HL-60 (cell line): ENCODE measurements around the gene WDR7.

ENCODE experiments used
- DNase-seq, 2 experiments: peaks; one replicate each; pipeline ENCODE4 v3.0.0-alpha.2; 2010 to 2020; ENCODE audit warnings: low read depth in 1 of 2, low spot score in 1 of 2
- H3K27ac ChIP-seq: fragments of 250-450 bp; sonication (Bioruptor Pico); replicated peaks from 2 replicates; pipeline ENCODE4 v1.5.1; 2020; ENCODE audit warnings: mild to moderate bottlenecking, moderate library complexity
- H3K27me3 ChIP-seq: fragments of 250-450 bp; sonication (Bioruptor Pico); 2 replicates; pipeline ENCODE4 v1.5.1; 2021; ENCODE audit warnings: mild to moderate bottlenecking, moderate library complexity; ENCODE audit not compliant: insufficient read depth, poor library complexity, severe bottlenecking
- H3K4me3 ChIP-seq: replicated peaks from 2 replicates; pipeline ENCODE4 v1.5.1; 2011; ENCODE audit warnings: mild to moderate bottlenecking, control low read depth, low read length; ENCODE audit not compliant: insufficient read depth
- CTCF ChIP-seq: IDR thresholded peaks from one replicate; pipeline ENCODE4 v1.5.1; 2011; ENCODE audit warnings: low read length, control low read depth, inconsistent platforms; ENCODE audit not compliant: insufficient read depth
- GABPA ChIP-seq: IDR thresholded peaks from 2 replicates; pipeline ENCODE4 v1.6.1; 2012; ENCODE audit warnings: low read depth
- POLR2AphosphoS5 ChIP-seq: IDR thresholded peaks from 2 replicates; pipeline ENCODE4 v1.6.1; 2012; ENCODE audit warnings: low read depth
- REST ChIP-seq: IDR thresholded peaks from 2 replicates; pipeline ENCODE4 v1.6.1; 2012; ENCODE audit warnings: low read depth; ENCODE audit not compliant: insufficient replicate concordance
- SPI1 ChIP-seq: IDR thresholded peaks from 2 replicates; pipeline ENCODE4 v1.6.1; 2012; ENCODE audit warnings: low read depth, mild to moderate bottlenecking, borderline replicate concordance

Gene WDR7

GRCh38 chr18:57057890-57058289 is 406.7 kb downstream of the WDR7 start:
- TF ChIP-seq REST (no peak), GABPA (no peak), POLR2AphosphoS5 (no peak), SPI1 (no peak), CTCF (no peak)
- no peak for DNase-seq
- H3K27me3 ChIP-seq, result no peaks in the 10 kb centered on the region
- no peak overlapping the region for H3K4me3 ChIP-seq
- no peak overlapping the region for H3K27ac ChIP-seq

GRCh38 chr18:57058734-57059133 is 407.6 kb downstream of the WDR7 start:
- Histone ChIP-seq H3K27me3 (peaks cover 2% of the 10 kb centered on the region), H3K4me3 (no peak overlapping the region), H3K27ac (no peak overlapping the region)
- DNase-seq, result no peak
- no peak for TF ChIP-seq POLR2AphosphoS5
- TF ChIP-seq CTCF, result no peak
- TF ChIP-seq REST, result no peak
- no peak for TF ChIP-seq GABPA
- no peak for TF ChIP-seq SPI1

- Histone ChIP-seq H3K27ac (no peak overlapping the region), H3K4me3 (no peak overlapping the region), H3K27me3 (peaks cover 3% of the 10 kb centered on the region)
- TF ChIP-seq CTCF (no peak), SPI1 (no peak), GABPA (no peak), POLR2AphosphoS5 (no peak), REST (no peak)
- no peak for DNase-seq
Measured at GRCh38 chr18:57059366-57059765, 408.2 kb downstream of the WDR7 start.
